ENCODE results near the gene ALPL.
A peak's percentile ranks its signal among the peaks of the same experiment; 100 is the strongest.

The ALPL gene

GRCh38 chr1:21507511-21508270 is 1.5 kb upstream of the ALPL start:
- no peak for TF ChIP-seq CTCF (IDR thresholded peaks at IDR 0.05; ENCODE audit: low read depth, low read length, missing control alignments)
- H3K4me3 ChIP-seq (replicated peaks; ENCODE audit: low read depth, low read length): no peak overlapping the region
- DNase-seq (ENCODE audit: extremely low read depth, low read depth): no peak

- H3K4me3 ChIP-seq (replicated peaks; ENCODE audit: low read depth, low read length): no peak overlapping the region
- TF ChIP-seq CTCF (IDR thresholded peaks at IDR 0.05; ENCODE audit: low read depth, low read length, missing control alignments): peak; percentile 50
- DNase-seq (ENCODE audit: extremely low read depth, low read depth): no peak
Observed at GRCh38 chr1:21508580-21509350, 458 bp upstream of the ALPL start.

GRCh38 chr1:21510113-21510493 is 880 bp downstream of the ALPL start:
- no peak for TF ChIP-seq CTCF (IDR thresholded peaks at IDR 0.05; ENCODE audit: low read depth, low read length, missing control alignments)
- no peak for DNase-seq (ENCODE audit: extremely low read depth, low read depth)
- no peak overlapping the region for H3K4me3 ChIP-seq (replicated peaks; ENCODE audit: low read depth, low read length)

GRCh38 chr1:21510885-21511578 is 1.8 kb downstream of the ALPL start:
- no peak for TF ChIP-seq CTCF (IDR thresholded peaks at IDR 0.05; ENCODE audit: low read depth, low read length, missing control alignments)
- DNase-seq (ENCODE audit: extremely low read depth, low read depth): no peak
- no peak overlapping the region for H3K4me3 ChIP-seq (replicated peaks; ENCODE audit: low read depth, low read length)

GRCh38 chr1:21511579-21512522 is 2.6 kb downstream of the ALPL start:
- DNase-seq (ENCODE audit: extremely low read depth, low read depth): no peak
- no peak overlapping the region for H3K4me3 ChIP-seq (replicated peaks; ENCODE audit: low read depth, low read length)
- TF ChIP-seq CTCF (IDR thresholded peaks at IDR 0.05; ENCODE audit: low read depth, low read length, missing control alignments): no peak

GRCh38 chr1:21514245-21514644 is 5.0 kb downstream of the ALPL start:
- TF ChIP-seq CTCF (IDR thresholded peaks at IDR 0.05; ENCODE audit: low read depth, low read length, missing control alignments): no peak
- no peak for DNase-seq (ENCODE audit: extremely low read depth, low read depth)
- H3K4me3 ChIP-seq (replicated peaks; ENCODE audit: low read depth, low read length): no peak overlapping the region
